Measurements from ENCODE around the gene HELZ2.
"Not testable (repeated sequence)": the region's sequence is repeated elsewhere in the genome, so short reads cannot be mapped to it uniquely, and the experiment has no call there.

The HELZ2 gene

GRCh38 chr20:63578224-63579016, 4.4 kb upstream of the HELZ2 start:
- no peak for DNase-seq

- DNase-seq = no peak
Observed at GRCh38 chr20:63577317-63577894, 3.4 kb upstream of the HELZ2 start.

GRCh38 chr20:63576311-63576710, 2.3 kb upstream of the HELZ2 start:
- DNase-seq = no peak

- no peak for DNase-seq
Observed at GRCh38 chr20:63574829-63575743, 1.0 kb upstream of the HELZ2 start.

GRCh38 chr20:63573647-63574131, 350 bp downstream of the HELZ2 start:
- no peak for DNase-seq

GRCh38 chr20:63572788-63573646, 1.0 kb downstream of the HELZ2 start:
- no peak for DNase-seq

GRCh38 chr20:63572071-63572787, 1.8 kb downstream of the HELZ2 start:
- DNase-seq = no peak

- DNase-seq = not testable (repeated sequence)
Observed at GRCh38 chr20:63571087-63571478, 3.0 kb downstream of the HELZ2 start.

- no peak for DNase-seq
Observed at GRCh38 chr20:63570281-63571086, 3.6 kb downstream of the HELZ2 start.

- no peak for DNase-seq
Observed at GRCh38 chr20:63568986-63569949, 4.8 kb downstream of the HELZ2 start.

- DNase-seq = no peak
Observed at GRCh38 chr20:63568170-63568981, 5.7 kb downstream of the HELZ2 start.

- DNase-seq = peak in 2 of 4 experiments; percentile 23 to 38
Observed at GRCh38 chr20:63567386-63568169, 6.5 kb downstream of the HELZ2 start.

GRCh38 chr20:63567136-63567385, 7.0 kb downstream of the HELZ2 start:
- no peak for DNase-seq

- DNase-seq = no peak
Observed at GRCh38 chr20:63566395-63567135, 7.5 kb downstream of the HELZ2 start.

- no peak for DNase-seq
Observed at GRCh38 chr20:63565699-63566335, 8.2 kb downstream of the HELZ2 start.

- no peak for DNase-seq
Observed at GRCh38 chr20:63565021-63565698, 8.9 kb downstream of the HELZ2 start.
